Prostate gland (tissue), 2 donors: Measurements from ENCODE around the gene AFF3. TPM values are rescaled to one million over a fixed set of nuclear protein-coding genes. Genes with fewer than 3 reads are reported as not detected.

Source experiments
- DNase-seq: peaks from one replicate; pipeline ENCODE4 v3.0.0-alpha.2; 2019; ENCODE audit warnings: low spot score
- H3K27ac ChIP-seq, 2 donors: fragments of 200-600 bp; sonication (generic); 2 replicates each; pipeline ENCODE4 v1.5.1; 2017 to 2019
- H3K27me3 ChIP-seq: fragments of 200-600 bp; sonication (generic); replicated peaks from 2 replicates; pipeline ENCODE4 v1.5.1; 2019; ENCODE audit not compliant: insufficient read depth
- H3K36me3 ChIP-seq, 2 donors: fragments of 200-600 bp; sonication (generic); 1 replicate in 1 of 2; 2 replicates in 1 of 2; pipeline versions ENCODE4 v1.5.1 to v1.8.1; 2017 to 2019
- H3K4me1 ChIP-seq: fragments of 200-600 bp; sonication (generic); replicated peaks from 2 replicates; pipeline ENCODE4 v1.5.1; 2019
- H3K4me3 ChIP-seq, 2 donors: fragments of 200-600 bp; sonication (generic); 2 replicates each; pipeline ENCODE4 v1.5.1; 2017 to 2019
- H3K9me3 ChIP-seq: fragments of 200-600 bp; sonication (generic); 2 replicates; pipeline ENCODE4 v1.5.1; 2017
- CTCF ChIP-seq, 4 experiments: fragments of 200-600 bp in 2 of 4; fragments of 450-650 bp in 2 of 4; sonication (generic) in 2 of 4; IDR thresholded peaks; 1 replicate in 3 of 4; 2 replicates in 1 of 4; pipeline ENCODE4 v1.5.1; 2016 to 2019; ENCODE audit warnings: antibody characterized with exemption in 4 of 4, mild to moderate bottlenecking in 2 of 4, moderate library complexity in 2 of 4
- POLR2A ChIP-seq: fragments of 450-650 bp; IDR thresholded peaks from one replicate; pipeline ENCODE4 v1.6.1; 2016; ENCODE audit warnings: antibody characterized with exemption, mild to moderate bottlenecking
- POLR2AphosphoS5 ChIP-seq: sonication (generic); formaldehyde crosslinking; IDR thresholded peaks from one replicate; pipeline ENCODE4 v1.6.1; 2017; ENCODE audit warnings: antibody characterized with exemption
- WGBS: methylation state at CpG from one replicate; pipeline ENCODE4 v1.1.5; 2018; 5-methylcytosine and 5-hydroxymethylcytosine counted together
- intact Hi-C: fragments of 100-400 bp; cut with DNase I; formaldehyde crosslinking; loops from one replicate; pipeline ENCODE4 v1.14.2; 2022
- total RNA-seq, 2 donors: library from RNA; depleted of rRNA; stranded (reverse); fragments of >200 nt; gene quantifications; one replicate each; pipeline ENCODE4 v1.1.0, GENCODE V29; 2016

The AFF3 gene
- total RNA-seq, 2 donors from 2014 or later = 74.4 to 113 TPM

GRCh38 chr2:99857372-99857771, 285.0 kb downstream of the AFF3 start:
- no peak for TF ChIP-seq POLR2A
- TF ChIP-seq CTCF (IDR thresholded peaks at IDR 0.05) = no peak
- TF ChIP-seq POLR2AphosphoS5 = no peak
- WGBS = 76% methylated on average over 1 of the region's 1 CpG
- Histone ChIP-seq H3K27me3 (no peaks in the 10 kb centered on the region), H3K27ac (no peak overlapping the region), H3K4me3 (no peak overlapping the region), H3K9me3 (no peaks in the 10 kb centered on the region), H3K4me1 (no peaks in the 10 kb centered on the region), H3K36me3 (no peaks in the 10 kb centered on the region)
- intact Hi-C loops = no loop called here
- no peak for DNase-seq

DNA sequence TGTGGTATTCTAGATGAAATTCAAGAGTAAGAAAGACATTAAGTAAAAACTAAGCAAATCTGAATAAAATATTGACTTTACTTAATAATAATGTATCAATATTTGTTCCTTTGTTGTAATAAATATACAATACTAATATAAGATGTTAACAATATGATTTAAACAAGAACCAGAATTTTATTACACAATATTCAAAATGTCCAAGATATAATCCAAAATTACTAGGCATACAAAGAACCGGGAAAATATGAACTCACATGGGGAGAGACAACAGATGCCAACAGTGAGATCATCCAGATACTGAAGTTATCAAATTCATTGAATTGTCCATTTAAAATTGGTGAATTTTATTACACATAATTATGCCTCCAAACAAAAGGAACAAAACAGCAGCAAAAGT, 286.3 kb downstream of the AFF3 start:
- H3K27me3 ChIP-seq = no peaks in the 10 kb centered on the region
- H3K27ac ChIP-seq = no peak overlapping the region
- intact Hi-C loops = no loop called here
- DNase-seq = no peak
- H3K4me3 ChIP-seq = no peak overlapping the region
- H3K9me3 ChIP-seq = no peaks in the 10 kb centered on the region
- H3K4me1 ChIP-seq = no peaks in the 10 kb centered on the region
- 76% methylated on average over 1 of the region's 1 CpG for WGBS
- TF ChIP-seq CTCF (IDR thresholded peaks at IDR 0.05) = no peak
- no peak for TF ChIP-seq POLR2AphosphoS5
- no peak for TF ChIP-seq POLR2A
- H3K36me3 ChIP-seq = no peaks in the 10 kb centered on the region

GRCh38 chr2:99854236-99854852, 288.0 kb downstream of the AFF3 start:
- 29% methylated on average over 5 of the region's 5 CpGs for WGBS
- intact Hi-C loops = no loop called here
- H3K4me1 ChIP-seq = no peaks in the 10 kb centered on the region

DNA sequence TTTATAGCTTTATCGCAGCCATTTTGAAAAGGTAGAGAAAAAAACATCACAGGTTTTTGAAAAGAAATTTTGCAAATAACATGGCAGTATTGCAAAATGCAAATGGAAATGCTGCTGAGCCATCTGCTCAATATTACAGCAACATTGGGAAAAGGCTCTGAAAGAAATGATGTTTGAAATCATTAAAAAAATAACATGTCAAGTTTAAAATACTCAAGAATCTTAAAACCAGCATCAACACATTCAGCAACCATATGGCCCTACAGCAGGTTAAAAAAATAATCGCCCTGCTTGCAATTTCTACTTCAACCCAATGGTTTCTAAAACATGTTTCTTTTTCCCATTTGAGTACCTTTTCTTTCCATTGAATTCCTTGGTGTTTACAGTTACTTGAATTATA, 289.4 kb downstream of the AFF3 start:
- no peaks in the 10 kb centered on the region for H3K9me3 ChIP-seq
- 98% methylated on average over 2 of the region's 2 CpGs for WGBS
- no peaks in the 10 kb centered on the region for H3K4me1 ChIP-seq
- no peak overlapping the region for H3K4me3 ChIP-seq
- no peaks in the 10 kb centered on the region for H3K27me3 ChIP-seq
- TF ChIP-seq POLR2A (no peak), CTCF (IDR thresholded peaks at IDR 0.05) (no peak), POLR2AphosphoS5 (no peak)
- H3K27ac ChIP-seq = no peak overlapping the region
- H3K36me3 ChIP-seq = no peaks in the 10 kb centered on the region
- intact Hi-C loops = no loop called here
- DNase-seq = no peak

More at GRCh38 chr2:99854236-99854852, 288.0 kb downstream of the AFF3 start:
- Histone ChIP-seq H3K36me3 (no peaks in the 10 kb centered on the region), H3K27me3 (no peaks in the 10 kb centered on the region), H3K9me3 (no peaks in the 10 kb centered on the region), H3K27ac (no peak overlapping the region), H3K4me3 (no peak overlapping the region)
- no peak for TF ChIP-seq POLR2AphosphoS5
- TF ChIP-seq POLR2A = no peak
- TF ChIP-seq CTCF (IDR thresholded peaks at IDR 0.05) = no peak
- no peak for DNase-seq

- no peaks in the 10 kb centered on the region for H3K4me1 ChIP-seq
- intact Hi-C loops = no loop called here
- no peak overlapping the region for H3K4me3 ChIP-seq
- H3K27ac ChIP-seq = no peak overlapping the region
- TF ChIP-seq POLR2A (no peak), POLR2AphosphoS5 (no peak), CTCF (IDR thresholded peaks at IDR 0.05) (no peak)
- DNase-seq = no peak
- H3K9me3 ChIP-seq = no peaks in the 10 kb centered on the region
- H3K27me3 ChIP-seq = no peaks in the 10 kb centered on the region
- WGBS = 88% methylated on average over 6 of the region's 6 CpGs
- H3K36me3 ChIP-seq = no peaks in the 10 kb centered on the region
Measured at GRCh38 chr2:99852376-99852934, 289.9 kb downstream of the AFF3 start.
